ENCODE measurements around the gene PCP2. TPM values are rescaled to one million over a fixed set of nuclear protein-coding genes. Genes with fewer than 3 reads are reported as not detected.
A peak's percentile ranks its signal among the peaks of the same experiment; 100 is the strongest.

The PCP2 gene
- total RNA-seq, 1 experiment from 2014 or later: not detected

- Histone ChIP-seq H3K9me3 (ENCODE audit: control insufficient read depth, low read depth, low read length) (no peaks in the 10 kb centered on the region), H3T11ph (ENCODE audit: low read length) (no peak overlapping the region), H2BK15ac (ENCODE audit: low read depth, low read length) (no peak overlapping the region), H3K4me1 (ENCODE audit: insufficient read depth, low read length) (no peaks in the 10 kb centered on the region), H3K23me2 (ENCODE audit: insufficient read length, low read depth, low read length, poor library complexity, severe bottlenecking) (peaks cover 14% of the 10 kb centered on the region), H4K5ac (ENCODE audit: insufficient read length, low read depth, low read length) (peak overlapping the region; percentile 88), H3K23ac (ENCODE audit: insufficient read length, low read depth, low read length) (no peak overlapping the region), H3K4ac (ENCODE audit: low read depth, low read length) (no peak overlapping the region), H3K79me2 (ENCODE audit: insufficient read depth, low read length) (peaks cover 28% of the 10 kb centered on the region; the same call in 1 of the 2 replicates), H4K20me1 (ENCODE audit: control insufficient read depth, insufficient read depth, insufficient read length) (no peaks in the 10 kb centered on the region), H2BK20ac (ENCODE audit: low read depth, low read length, poor library complexity, severe bottlenecking) (no peak overlapping the region), H4K8ac (replicated peaks; ENCODE audit: insufficient read length, low read depth, low read length) (no peak overlapping the region), H2BK5ac (ENCODE audit: insufficient read length, low read length) (peak overlapping the region; percentile 57), H3K27me3 (ENCODE audit: insufficient read depth, low read length) (no peaks in the 10 kb centered on the region), H3K4me2 (ENCODE audit: insufficient read depth, insufficient read length, low read length) (peak overlapping the region; percentile 99), H3K56ac (ENCODE audit: insufficient read length, low read depth, low read length) (peak overlapping the region; percentile 92), H2BK120ac (ENCODE audit: low read depth, low read length, poor library complexity, severe bottlenecking) (no peak overlapping the region), H3K14ac (ENCODE audit: insufficient read depth, low read length) (peak overlapping the region; percentile 71), H3K27ac (ENCODE audit: insufficient read length, low read depth, low read length) (no peak overlapping the region), H2BK12ac (ENCODE audit: insufficient read length, low read depth, low read length) (no peak overlapping the region), H2AFZ (ENCODE audit: low read length) (no peak overlapping the region), H2AK5ac (ENCODE audit: insufficient read length, low read length) (no peak overlapping the region), H3K9ac (ENCODE audit: extremely low read depth, insufficient read length, low read length) (peak overlapping the region; percentile 94), H3K79me1 (ENCODE audit: insufficient read depth, low read depth, low read length, poor library complexity, severe bottlenecking) (peaks cover 20% of the 10 kb centered on the region), H4K91ac (ENCODE audit: insufficient read length, low read depth, low read length) (no peak overlapping the region), H3K18ac (ENCODE audit: insufficient read length, low read depth, low read length) (peak overlapping the region; percentile 74)
- WGBS (ENCODE audit: extremely low coverage, insufficient read length, low lambda C conversion rate): no CpG with 5 or more reads among the region's 15 CpGs
- Mint-ChIP-seq H3K27me3 (ENCODE audit: low read depth) (no peaks in the 10 kb centered on the region; the same call in 1 of the 2 replicates), H3K9me3 (no peaks in the 10 kb centered on the region; a peak in 2 of 5 replicates), H3K4me3 (peak overlapping the region; percentile 90 to 98), H3K27ac (peak overlapping the region; percentile 94 to 99 (median 96)), H3K4me1 (peaks cover 15 to 26% of the 10 kb centered on the region in 2 experiments), H3K36me3 (ENCODE audit: insufficient read depth in 1 of 3, low read depth in 3 of 3) (peaks cover 9 to 27% (median 18%) of the 10 kb centered on the region in 3 experiments; a peak in 6 of 7 replicates)
- no peak for TF ChIP-seq CTCF (conservative IDR thresholded peaks at IDR 0.05)
- DNase-seq: no peak
These were observed 4.8 kb downstream of the PCP2 start for GRCh38 chr19:7628589-7629311.
